PC-3 (cell line): ENCODE data around the gene CCM2L. TPM values are rescaled to one million over a fixed set of nuclear protein-coding genes. Genes with fewer than 3 reads are reported as not detected.

ENCODE experiments used
- ATAC-seq: fragments of 200-7000 bp; cut with Tn5 transposase; 2 replicates; pipeline ENCODE4 v1.9.1; 2020; ENCODE audit warnings: mild to moderate bottlenecking, moderate library complexity
- BruUV-seq: library from RNA; stranded (reverse); fragments of 400-500 nt; replicated peaks from 2 replicates; lab custom pipeline; 2021; lab: Mats Ljungman, UMichigan
- CTCF ChIA-PET: fragments of 300-600 bp; sonication (Branson Sonifier 250); formaldehyde crosslinking; loops from one replicate; lab custom pipeline; 2022; ENCODE audit warnings: antibody characterized with exemption; lab: Charles Lee
- POLR2A ChIA-PET: fragments of 300-600 bp; sonication (Branson Sonifier 250); formaldehyde crosslinking; loops from one replicate; lab custom pipeline; 2022; ENCODE audit warnings: antibody characterized with exemption; ENCODE audit not compliant: unreplicated experiment; lab: Charles Lee
- DNase-seq: peaks from one replicate; pipeline ENCODE4 v3.0.0-alpha.2; 2015
- H2AFZ ChIP-seq: fragments of 300-600 bp; sonication (generic); 2 replicates; pipeline ENCODE4 v1.6.0; 2016; ENCODE audit warnings: antibody characterized with exemption, low read length
- H3F3A ChIP-seq: fragments of 300-600 bp; sonication (generic); one replicate; pipeline ENCODE4 v1.6.0; 2017; ENCODE audit warnings: antibody characterized with exemption, low read length, control low read depth, mild to moderate bottlenecking; ENCODE audit not compliant: unreplicated experiment
- H3K27ac ChIP-seq: fragments of 300-600 bp; sonication (generic); 2 replicates; pipeline ENCODE4 v1.5.1; 2016; ENCODE audit warnings: mild to moderate bottlenecking, low read length
- H3K27me3 ChIP-seq: fragments of 300-600 bp; sonication (generic); 2 replicates; pipeline ENCODE4 v1.6.1; 2016; ENCODE audit warnings: low read length, mixed read lengths
- H3K36me3 ChIP-seq: fragments of 300-600 bp; sonication (generic); 2 replicates; pipeline ENCODE4 v1.6.1; 2016; ENCODE audit warnings: low read depth, mixed run types, low read length, mixed read lengths
- H3K4me1 ChIP-seq: fragments of 300-600 bp; sonication (generic); 2 replicates; pipeline ENCODE4 v1.5.1; 2016; ENCODE audit warnings: low read length; ENCODE audit not compliant: insufficient read depth
- H3K4me2 ChIP-seq: fragments of 300-600 bp; sonication (generic); 2 replicates; pipeline ENCODE4 v1.6.0; 2016; ENCODE audit warnings: low read length
- H3K4me3 ChIP-seq: fragments of 300-600 bp; sonication (generic); 2 replicates; pipeline ENCODE4 v1.5.1; 2016; ENCODE audit warnings: mild to moderate bottlenecking, low read length, mixed read lengths
- H3K79me2 ChIP-seq: fragments of 300-600 bp; sonication (generic); 2 replicates; pipeline ENCODE4 v1.6.1; 2017; ENCODE audit warnings: low read length, mixed read lengths
- H3K9ac ChIP-seq: fragments of 300-600 bp; sonication (generic); 2 replicates; pipeline ENCODE4 v1.6.0; 2016; ENCODE audit warnings: mild to moderate bottlenecking, low read length
- H3K9me2 ChIP-seq: fragments of 300-600 bp; sonication (generic); replicated peaks from 2 replicates; pipeline ENCODE4 v1.6.1; 2016; ENCODE audit warnings: mixed run types, low read length, mixed read lengths
- H3K9me3 ChIP-seq: fragments of 300-600 bp; sonication (generic); 2 replicates; pipeline ENCODE4 v1.6.1; 2016; ENCODE audit warnings: low read length, mixed read lengths
- H4K20me1 ChIP-seq: fragments of 300-600 bp; sonication (generic); 2 replicates; pipeline ENCODE4 v1.6.1; 2016; ENCODE audit warnings: low read length, mixed read lengths
- CTCF ChIP-seq: fragments of 300-600 bp; sonication (generic); conservative IDR thresholded peaks from 2 replicates; pipeline ENCODE4 v1.5.1; 2017; ENCODE audit warnings: antibody characterized with exemption, low read depth, mild to moderate bottlenecking, low read length
- EZH2 ChIP-seq: fragments of 300-600 bp; sonication (generic); IDR thresholded peaks from one replicate; pipeline ENCODE4 v1.6.1; 2017; ENCODE audit warnings: antibody characterized with exemption, mild to moderate bottlenecking, low read length; ENCODE audit not compliant: unreplicated experiment
- EZH2phosphoT487 ChIP-seq: fragments of 300-600 bp; sonication (generic); IDR thresholded peaks from 2 replicates; pipeline ENCODE4 v1.6.1; 2018; ENCODE audit warnings: mild to moderate bottlenecking, antibody characterized with exemption, low read length, borderline replicate concordance
- intact Hi-C: fragments of 100-400 bp; cut with micrococcal nuclease; formaldehyde crosslinking; loops from 2 replicates; pipeline ENCODE4 v1.9.0; 2023
- total RNA-seq: library from RNA; depleted of rRNA; stranded (reverse); fragments of >200 nt; gene quantifications from 2 replicates; pipeline ENCODE4 v1.2.3, GENCODE V29; 2014

The CCM2L gene
- total RNA-seq, 1 experiment from 2014 or later = not detected

- Histone ChIP-seq H3K4me3 (no peak overlapping the region), H3K79me2 (no peaks in the 10 kb centered on the region), H3K9ac (no peak overlapping the region), H3K4me2 (no peak overlapping the region), H4K20me1 (no peaks in the 10 kb centered on the region), H3K9me2 (no peaks in the 10 kb centered on the region), H3F3A (no peaks in the 10 kb centered on the region), H3K4me1 (no peaks in the 10 kb centered on the region), H2AFZ (no peak overlapping the region), H3K36me3 (no peaks in the 10 kb centered on the region), H3K27ac (no peak overlapping the region), H3K9me3 (no peaks in the 10 kb centered on the region), H3K27me3 (peaks cover 49% of the 10 kb centered on the region)
- no peak for DNase-seq
- no peak for ATAC-seq
- ChIA-PET CTCF (no interaction called here), POLR2A (no interaction called here)
- TF ChIP-seq CTCF (no peak), EZH2phosphoT487 (no peak), EZH2 (no peak)
- intact Hi-C loops = no loop called here
- no TSS peak for BruUV-seq
Observed at GRCh38 chr20:32075534-32075933, 65.3 kb downstream of the CCM2L start.

- Histone ChIP-seq H3K36me3 (no peaks in the 10 kb centered on the region), H3K27ac (no peak overlapping the region), H3K4me1 (0 out of 2 replicates have a peak, but pooled peaks cover 3% of the 10 kb centered on the region), H2AFZ (no peak overlapping the region), H3K4me2 (no peak overlapping the region), H3K4me3 (no peak overlapping the region), H3K27me3 (peaks cover 46% of the 10 kb centered on the region), H3K9me3 (no peaks in the 10 kb centered on the region), H3K9me2 (no peaks in the 10 kb centered on the region), H3K9ac (no peak overlapping the region), H4K20me1 (no peaks in the 10 kb centered on the region), H3K79me2 (no peaks in the 10 kb centered on the region), H3F3A (no peaks in the 10 kb centered on the region)
- TF ChIP-seq CTCF = no peak
- no peak for TF ChIP-seq EZH2
- no peak for TF ChIP-seq EZH2phosphoT487
- POLR2A ChIA-PET = no interaction called here
- BruUV-seq = no TSS peak
- intact Hi-C loops = no loop called here
- CTCF ChIA-PET = no interaction called here
- ATAC-seq (no peak), DNase-seq (no peak)
Observed at GRCh38 chr20:32077190-32077589, 67.0 kb downstream of the CCM2L start.

GRCh38 chr20:32078322-32078721, 68.1 kb downstream of the CCM2L start:
- TF ChIP-seq EZH2 = no peak
- no peak for TF ChIP-seq CTCF
- no peak for TF ChIP-seq EZH2phosphoT487
- intact Hi-C loops = no loop called here
- ChIA-PET CTCF (no interaction called here), POLR2A (no interaction called here)
- no peak overlapping the region for H3K9ac ChIP-seq
- H4K20me1 ChIP-seq = no peaks in the 10 kb centered on the region
- H3K4me2 ChIP-seq = no peak overlapping the region
- H3K4me1 ChIP-seq = 0 out of 2 replicates have a peak, but pooled peaks cover 10% of the 10 kb centered on the region
- H3K4me3 ChIP-seq = no peak overlapping the region
- no peak for ATAC-seq
- no peaks in the 10 kb centered on the region for H3K9me2 ChIP-seq
- no peaks in the 10 kb centered on the region for H3K9me3 ChIP-seq
- H2AFZ ChIP-seq = no peak overlapping the region
- BruUV-seq = no TSS peak
- peaks cover 45% of the 10 kb centered on the region for H3K27me3 ChIP-seq
- no peaks in the 10 kb centered on the region for H3K79me2 ChIP-seq
- no peaks in the 10 kb centered on the region for H3F3A ChIP-seq
- H3K36me3 ChIP-seq = no peaks in the 10 kb centered on the region
- no peak for DNase-seq
- H3K27ac ChIP-seq = no peak overlapping the region
